Measurements from ENCODE around the gene TRIL. TPM values are rescaled to one million over a fixed set of nuclear protein-coding genes. Genes with fewer than 3 reads are reported as not detected.

The TRIL gene
- total RNA-seq, 1 donor from 2014 or later, result 0.06 TPM

DNA sequence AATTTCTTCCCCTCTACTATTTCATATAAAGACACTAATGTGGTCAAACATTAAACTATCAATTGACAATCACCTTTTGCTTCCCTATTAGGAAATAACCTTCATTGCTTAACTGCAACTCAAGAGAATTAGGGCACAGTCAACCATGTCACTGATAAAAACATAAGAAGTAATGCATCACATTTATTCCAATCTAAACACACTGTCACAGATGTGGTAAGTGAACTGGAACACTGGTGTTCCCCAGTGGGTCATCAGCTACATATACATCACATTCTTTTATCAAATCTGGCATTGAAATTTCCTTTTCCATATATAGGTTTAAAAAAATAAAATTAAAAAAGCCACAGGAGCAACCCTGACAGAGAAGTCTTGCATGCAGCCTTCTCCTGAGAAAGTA is 3.7 kb downstream of the TRIL start:
- TF ChIP-seq, protein P1, sequence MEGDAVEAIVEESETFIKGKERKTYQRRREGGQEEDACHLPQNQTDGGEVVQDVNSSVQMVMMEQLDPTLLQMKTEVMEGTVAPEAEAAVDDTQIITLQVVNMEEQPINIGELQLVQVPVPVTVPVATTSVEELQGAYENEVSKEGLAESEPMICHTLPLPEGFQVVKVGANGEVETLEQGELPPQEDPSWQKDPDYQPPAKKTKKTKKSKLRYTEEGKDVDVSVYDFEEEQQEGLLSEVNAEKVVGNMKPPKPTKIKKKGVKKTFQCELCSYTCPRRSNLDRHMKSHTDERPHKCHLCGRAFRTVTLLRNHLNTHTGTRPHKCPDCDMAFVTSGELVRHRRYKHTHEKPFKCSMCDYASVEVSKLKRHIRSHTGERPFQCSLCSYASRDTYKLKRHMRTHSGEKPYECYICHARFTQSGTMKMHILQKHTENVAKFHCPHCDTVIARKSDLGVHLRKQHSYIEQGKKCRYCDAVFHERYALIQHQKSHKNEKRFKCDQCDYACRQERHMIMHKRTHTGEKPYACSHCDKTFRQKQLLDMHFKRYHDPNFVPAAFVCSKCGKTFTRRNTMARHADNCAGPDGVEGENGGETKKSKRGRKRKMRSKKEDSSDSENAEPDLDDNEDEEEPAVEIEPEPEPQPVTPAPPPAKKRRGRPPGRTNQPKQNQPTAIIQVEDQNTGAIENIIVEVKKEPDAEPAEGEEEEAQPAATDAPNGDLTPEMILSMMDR (conservative IDR thresholded peaks at IDR 0.05; ENCODE audit: low read depth, low read length), result no peak
- no peak overlapping the region for H3K4me3 ChIP-seq (ENCODE audit: low read depth, low read length)
- DNase-seq (ENCODE audit: low read depth), result no peak

DNA sequence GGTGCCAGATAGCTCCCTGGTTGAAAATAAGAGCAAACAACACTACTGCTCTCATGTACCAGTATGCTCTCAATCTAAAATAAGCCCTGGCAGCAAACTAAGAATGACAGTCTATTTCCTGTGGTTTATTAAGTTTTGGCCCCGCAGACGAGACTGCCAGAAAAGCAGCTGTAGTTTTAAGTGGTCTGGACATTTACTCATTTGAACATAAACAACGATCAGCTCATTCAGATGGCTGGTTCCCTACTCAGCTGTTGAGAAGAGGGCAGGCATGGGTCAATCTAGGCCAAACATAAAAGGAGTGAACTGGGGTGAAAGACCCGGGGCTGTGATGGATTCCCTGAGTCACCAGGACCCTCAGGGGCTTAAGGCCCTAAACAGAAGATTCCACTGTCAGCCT is 4.5 kb downstream of the TRIL start:
- no peak for DNase-seq (ENCODE audit: low read depth)
- TF ChIP-seq, protein P1 (conservative IDR thresholded peaks at IDR 0.05; ENCODE audit: low read depth, low read length), result no peak
- no peak overlapping the region for H3K4me3 ChIP-seq (ENCODE audit: low read depth, low read length)

DNA sequence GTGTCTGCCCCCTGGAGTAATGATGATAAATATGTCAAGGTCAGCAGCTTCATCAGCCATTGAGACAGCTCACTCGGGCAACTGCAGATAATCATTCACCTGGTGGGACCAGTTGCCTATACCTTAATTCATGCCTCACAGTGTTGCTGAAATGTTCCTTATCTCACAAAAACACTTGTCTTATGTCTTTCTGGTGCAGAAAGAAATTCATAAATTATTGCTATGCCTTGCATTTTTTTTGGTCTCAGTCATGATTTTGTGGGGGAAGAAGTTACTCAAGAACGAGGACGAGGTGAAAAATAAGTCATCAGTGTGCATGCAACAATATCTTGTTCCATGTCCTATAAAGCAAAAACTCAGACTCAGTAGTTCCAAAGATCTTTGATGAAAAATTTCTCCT is 16.0 kb downstream of the TRIL start:
- no peak overlapping the region for H3K4me3 ChIP-seq (ENCODE audit: low read depth, low read length)
- TF ChIP-seq, protein P1 (conservative IDR thresholded peaks at IDR 0.05; ENCODE audit: low read depth, low read length), result no peak
- no peak for DNase-seq (ENCODE audit: low read depth)

DNA sequence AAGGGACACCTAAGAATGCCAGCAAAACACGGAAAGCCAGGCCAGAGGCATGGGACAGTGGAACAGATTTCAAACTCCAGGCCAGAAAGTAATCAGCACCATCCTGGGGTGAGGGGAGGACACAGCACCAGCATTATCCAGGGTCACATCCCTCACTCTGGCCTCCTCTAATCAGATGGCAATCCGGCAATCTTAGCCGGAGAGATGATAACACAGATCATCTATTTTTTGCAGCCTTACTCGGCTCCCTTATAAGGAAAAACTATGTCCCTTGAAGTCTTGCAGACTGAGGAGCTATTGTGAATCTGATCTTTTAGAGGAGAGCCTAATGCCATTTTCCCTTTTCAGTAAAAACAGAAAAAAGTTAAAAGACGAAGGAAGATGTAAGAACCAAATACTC is 16.5 kb downstream of the TRIL start:
- TF ChIP-seq, protein P1 (conservative IDR thresholded peaks at IDR 0.05; ENCODE audit: low read depth, low read length), result no peak
- H3K4me3 ChIP-seq (ENCODE audit: low read depth, low read length), result no peak overlapping the region
- DNase-seq (ENCODE audit: low read depth), result no peak

DNA sequence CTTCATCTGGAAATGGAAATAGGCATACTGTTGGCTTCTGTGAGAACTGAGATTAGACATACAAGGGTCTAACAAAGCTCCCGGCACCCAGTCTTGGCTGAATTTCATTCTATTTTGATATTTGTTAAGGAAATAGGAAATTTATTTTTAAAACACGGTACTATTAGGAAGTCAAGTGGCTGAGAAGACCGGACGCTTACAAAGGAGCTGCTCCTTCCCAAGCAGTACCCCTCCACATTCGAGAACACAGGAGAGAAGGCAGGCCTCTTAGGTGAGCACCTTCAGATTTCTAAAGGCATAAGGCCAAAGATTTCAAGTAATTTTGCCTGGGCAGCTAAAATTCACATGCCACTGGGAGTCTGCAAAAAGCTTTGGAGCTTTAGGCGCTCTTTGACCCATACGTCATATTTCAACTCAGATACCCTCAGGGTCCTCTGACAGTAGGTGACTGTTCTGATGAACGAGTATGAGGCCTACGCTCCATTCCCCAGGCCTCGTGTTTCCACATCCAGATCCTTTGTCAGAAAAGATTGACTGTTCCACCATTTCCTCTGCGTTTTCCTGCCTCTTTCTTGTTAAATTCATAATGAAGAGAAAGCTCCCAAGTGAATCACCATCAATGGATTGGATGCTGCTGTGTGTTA is 17.3 kb downstream of the TRIL start:
- DNase-seq (ENCODE audit: low read depth), result no peak
- H3K4me3 ChIP-seq (ENCODE audit: low read depth, low read length), result no peak overlapping the region
- TF ChIP-seq, protein P1 (conservative IDR thresholded peaks at IDR 0.05; ENCODE audit: low read depth, low read length), result no peak

DNA sequence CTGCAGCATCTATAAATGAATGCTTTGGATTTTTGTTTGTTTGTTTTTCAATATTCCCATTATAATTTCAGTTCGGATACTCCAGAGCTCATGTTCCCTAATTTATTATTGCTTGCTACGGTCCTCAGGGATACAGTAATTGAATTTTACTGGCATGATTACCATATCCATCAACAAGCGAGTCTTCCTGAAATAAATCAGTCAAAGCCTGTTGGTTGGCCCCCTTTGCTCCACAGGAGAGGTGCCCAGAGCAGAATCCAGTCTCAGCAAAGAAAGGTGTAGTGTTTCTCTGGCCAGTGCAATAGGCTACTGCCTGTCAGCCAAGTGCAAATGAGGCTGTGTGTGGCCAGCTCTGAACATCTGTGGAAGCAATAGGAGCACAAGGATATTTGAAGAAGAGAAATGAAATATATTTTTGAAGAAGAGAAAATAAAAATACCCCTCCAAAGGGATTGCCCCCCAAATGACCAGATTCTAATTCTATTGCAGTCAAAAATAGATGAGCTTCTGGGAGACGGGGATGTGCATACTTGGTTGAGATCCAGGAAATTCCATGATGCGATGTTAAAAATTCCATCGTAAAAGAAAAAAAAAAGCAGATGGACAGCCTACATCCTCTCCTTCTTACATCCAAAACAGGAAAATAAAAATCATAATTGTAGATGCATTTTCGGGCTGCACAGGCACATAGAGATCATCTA is 18.1 kb downstream of the TRIL start:
- no peak overlapping the region for H3K4me3 ChIP-seq (ENCODE audit: low read depth, low read length)
- DNase-seq (ENCODE audit: low read depth), result no peak
- TF ChIP-seq, protein P1 (conservative IDR thresholded peaks at IDR 0.05; ENCODE audit: low read depth, low read length), result no peak

DNA sequence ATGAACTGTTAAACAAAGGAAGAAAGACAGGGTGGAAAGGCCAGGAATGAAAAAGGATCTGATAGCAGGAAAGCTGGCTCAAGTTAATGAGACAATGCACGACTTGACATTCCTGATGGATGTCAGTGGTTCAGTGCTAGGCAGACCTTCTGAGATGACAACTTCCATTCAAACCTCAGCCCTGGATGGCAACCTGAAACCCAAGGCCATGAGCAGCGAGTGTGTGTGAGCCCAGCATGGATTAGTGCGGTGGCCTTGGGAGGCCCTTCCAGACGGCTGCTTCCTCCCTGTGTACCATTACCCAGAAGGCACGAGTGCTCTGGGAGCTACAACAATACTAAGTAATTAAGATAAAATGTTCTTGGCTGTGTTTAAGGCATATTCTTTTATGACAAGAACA is 18.8 kb downstream of the TRIL start:
- TF ChIP-seq, protein P1 (conservative IDR thresholded peaks at IDR 0.05; ENCODE audit: low read depth, low read length), result no peak
- H3K4me3 ChIP-seq (ENCODE audit: low read depth, low read length), result no peak overlapping the region
- DNase-seq (ENCODE audit: low read depth), result no peak

Data from epithelial cell of proximal tubule (primary cell).